ENCODE data around the gene CBARP. TPM values are rescaled to one million over a fixed set of nuclear protein-coding genes. Genes with fewer than 3 reads are reported as not detected.

Gene CBARP
- total and polyA plus RNA-seq, 2 of the 13 experiments (the other 11 are each of a cell fraction or from before 2014, with no cell fraction given), result 1.2 to 1.4 TPM

DNA sequence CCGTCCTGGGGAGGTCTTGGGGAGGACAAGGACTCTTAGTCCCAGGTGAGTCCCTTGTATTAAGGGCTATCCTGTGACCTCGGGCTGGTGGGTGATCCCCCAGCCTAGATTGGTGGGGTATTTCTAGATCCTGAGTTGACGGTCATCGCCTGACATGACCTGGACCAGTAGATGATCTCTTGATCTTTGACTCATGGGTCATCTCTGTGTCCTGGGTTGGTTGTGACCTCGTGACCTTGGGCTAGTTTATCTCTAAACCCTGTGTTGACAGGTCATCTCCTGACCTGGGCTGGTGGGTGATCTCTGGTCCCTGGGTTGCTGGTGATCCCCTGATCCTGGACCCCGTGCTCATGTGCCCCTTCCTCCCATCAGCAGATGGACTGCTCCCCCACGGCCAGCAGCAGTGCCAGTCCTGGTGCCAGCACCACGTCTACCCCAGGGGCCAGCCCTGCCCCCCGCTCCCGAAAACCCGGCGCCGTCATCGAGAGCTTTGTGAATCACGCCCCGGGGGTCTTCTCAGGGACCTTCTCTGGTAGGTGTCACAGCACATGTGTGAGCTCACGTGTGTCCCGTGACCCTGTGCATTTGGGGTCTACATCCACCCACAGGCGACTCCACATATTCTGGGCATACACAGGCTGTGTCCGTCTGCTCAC, 16.9 kb upstream of the CBARP start (continued):
- TF ChIP-seq ZNF790 (CRISPR knock-in tag; IDR thresholded peaks at IDR 0.05; ENCODE audit: borderline replicate concordance) (no peak), SRF (IDR thresholded peaks at IDR 0.05; ENCODE audit: low read depth, low read length) (no peak), ZNF672 (CRISPR knock-in tag; IDR thresholded peaks at IDR 0.05) (no peak), ONECUT2 (CRISPR knock-in tag; IDR thresholded peaks at IDR 0.05) (no peak), HES4 (CRISPR knock-in tag; IDR thresholded peaks at IDR 0.05; ENCODE audit: borderline replicate concordance) (no peak), ZNF549 (CRISPR knock-in tag; IDR thresholded peaks at IDR 0.05) (no peak), ZNF569 (CRISPR knock-in tag; IDR thresholded peaks at IDR 0.05; ENCODE audit: borderline replicate concordance) (no peak), SRSF9 (IDR thresholded peaks at IDR 0.05; ENCODE audit: borderline replicate concordance, insufficient read depth, low read depth, low read length, poor library complexity, severe bottlenecking) (no peak), ATM (IDR thresholded peaks at IDR 0.05; ENCODE audit: borderline replicate concordance) (no peak), MAF1 (CRISPR knock-in tag; IDR thresholded peaks at IDR 0.05; ENCODE audit: borderline replicate concordance) (no peak), TGIF2 (CRISPR knock-in tag; IDR thresholded peaks at IDR 0.05) (no peak), DPF2 (CRISPR knock-in tag; IDR thresholded peaks at IDR 0.05; ENCODE audit: borderline replicate concordance, low read depth) (peak; percentile 50), ZFP36 (IDR thresholded peaks at IDR 0.05; ENCODE audit: borderline replicate concordance, low read depth, low read length, partially characterized antibody) (no peak), ZNF816 (CRISPR knock-in tag; IDR thresholded peaks at IDR 0.05; ENCODE audit: borderline replicate concordance) (0 out of 2 replicates have a peak, but pooled peaks have one; percentile 7), ZSCAN22 (CRISPR knock-in tag; IDR thresholded peaks at IDR 0.05) (no peak), ZBTB7A (CRISPR knock-in tag; IDR thresholded peaks at IDR 0.05) (peak; percentile 70; the same call in 1 of the 2 replicates), CREB1 (IDR thresholded peaks at IDR 0.05) (no peak), CREB1 (CRISPR knock-in tag; IDR thresholded peaks at IDR 0.05) (no peak), SOX5 (CRISPR knock-in tag; IDR thresholded peaks at IDR 0.05; ENCODE audit: borderline replicate concordance) (0 out of 2 replicates have a peak, but pooled peaks have one; percentile 31), HNRNPLL (IDR thresholded peaks at IDR 0.05; ENCODE audit: low read depth, low read length, poor library complexity, severe bottlenecking) (no peak)
- TF ChIP-seq, protein P1, sequence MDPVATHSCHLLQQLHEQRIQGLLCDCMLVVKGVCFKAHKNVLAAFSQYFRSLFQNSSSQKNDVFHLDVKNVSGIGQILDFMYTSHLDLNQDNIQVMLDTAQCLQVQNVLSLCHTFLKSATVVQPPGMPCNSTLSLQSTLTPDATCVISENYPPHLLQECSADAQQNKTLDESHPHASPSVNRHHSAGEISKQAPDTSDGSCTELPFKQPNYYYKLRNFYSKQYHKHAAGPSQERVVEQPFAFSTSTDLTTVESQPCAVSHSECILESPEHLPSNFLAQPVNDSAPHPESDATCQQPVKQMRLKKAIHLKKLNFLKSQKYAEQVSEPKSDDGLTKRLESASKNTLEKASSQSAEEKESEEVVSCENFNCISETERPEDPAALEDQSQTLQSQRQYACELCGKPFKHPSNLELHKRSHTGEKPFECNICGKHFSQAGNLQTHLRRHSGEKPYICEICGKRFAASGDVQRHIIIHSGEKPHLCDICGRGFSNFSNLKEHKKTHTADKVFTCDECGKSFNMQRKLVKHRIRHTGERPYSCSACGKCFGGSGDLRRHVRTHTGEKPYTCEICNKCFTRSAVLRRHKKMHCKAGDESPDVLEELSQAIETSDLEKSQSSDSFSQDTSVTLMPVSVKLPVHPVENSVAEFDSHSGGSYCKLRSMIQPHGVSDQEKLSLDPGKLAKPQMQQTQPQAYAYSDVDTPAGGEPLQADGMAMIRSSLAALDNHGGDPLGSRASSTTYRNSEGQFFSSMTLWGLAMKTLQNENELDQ (CRISPR knock-in tag; IDR thresholded peaks at IDR 0.05; ENCODE audit: borderline replicate concordance), result no peak
- TF ChIP-seq, protein P2, sequence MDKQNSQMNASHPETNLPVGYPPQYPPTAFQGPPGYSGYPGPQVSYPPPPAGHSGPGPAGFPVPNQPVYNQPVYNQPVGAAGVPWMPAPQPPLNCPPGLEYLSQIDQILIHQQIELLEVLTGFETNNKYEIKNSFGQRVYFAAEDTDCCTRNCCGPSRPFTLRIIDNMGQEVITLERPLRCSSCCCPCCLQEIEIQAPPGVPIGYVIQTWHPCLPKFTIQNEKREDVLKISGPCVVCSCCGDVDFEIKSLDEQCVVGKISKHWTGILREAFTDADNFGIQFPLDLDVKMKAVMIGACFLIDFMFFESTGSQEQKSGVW (CRISPR knock-in tag; IDR thresholded peaks at IDR 0.05; ENCODE audit: borderline replicate concordance), result no peak
- TF ChIP-seq, protein P3, sequence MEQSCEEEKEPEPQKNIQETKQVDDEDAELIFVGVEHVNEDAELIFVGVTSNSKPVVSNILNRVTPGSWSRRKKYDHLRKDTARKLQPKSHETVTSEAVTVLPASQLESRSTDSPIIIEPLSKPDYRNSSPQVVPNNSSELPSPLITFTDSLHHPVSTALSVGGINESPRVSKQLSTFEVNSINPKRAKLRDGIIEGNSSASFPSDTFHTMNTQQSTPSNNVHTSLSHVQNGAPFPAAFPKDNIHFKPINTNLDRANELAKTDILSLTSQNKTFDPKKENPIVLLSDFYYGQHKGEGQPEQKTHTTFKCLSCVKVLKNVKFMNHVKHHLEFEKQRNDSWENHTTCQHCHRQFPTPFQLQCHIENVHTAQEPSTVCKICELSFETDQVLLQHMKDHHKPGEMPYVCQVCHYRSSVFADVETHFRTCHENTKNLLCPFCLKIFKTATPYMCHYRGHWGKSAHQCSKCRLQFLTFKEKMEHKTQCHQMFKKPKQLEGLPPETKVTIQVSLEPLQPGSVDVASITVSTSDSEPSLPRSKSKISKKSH (CRISPR knock-in tag; IDR thresholded peaks at IDR 0.05; ENCODE audit: borderline replicate concordance), result no peak
- TF ChIP-seq, protein P4, sequence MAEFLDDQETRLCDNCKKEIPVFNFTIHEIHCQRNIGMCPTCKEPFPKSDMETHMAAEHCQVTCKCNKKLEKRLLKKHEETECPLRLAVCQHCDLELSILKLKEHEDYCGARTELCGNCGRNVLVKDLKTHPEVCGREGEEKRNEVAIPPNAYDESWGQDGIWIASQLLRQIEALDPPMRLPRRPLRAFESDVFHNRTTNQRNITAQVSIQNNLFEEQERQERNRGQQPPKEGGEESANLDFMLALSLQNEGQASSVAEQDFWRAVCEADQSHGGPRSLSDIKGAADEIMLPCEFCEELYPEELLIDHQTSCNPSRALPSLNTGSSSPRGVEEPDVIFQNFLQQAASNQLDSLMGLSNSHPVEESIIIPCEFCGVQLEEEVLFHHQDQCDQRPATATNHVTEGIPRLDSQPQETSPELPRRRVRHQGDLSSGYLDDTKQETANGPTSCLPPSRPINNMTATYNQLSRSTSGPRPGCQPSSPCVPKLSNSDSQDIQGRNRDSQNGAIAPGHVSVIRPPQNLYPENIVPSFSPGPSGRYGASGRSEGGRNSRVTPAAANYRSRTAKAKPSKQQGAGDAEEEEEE (CRISPR knock-in tag; IDR thresholded peaks at IDR 0.05; ENCODE audit: borderline replicate concordance), result no peak
